Fibroblast of lung (primary cell): Measurements from ENCODE around the gene ZNF318. TPM values are rescaled to one million over a fixed set of nuclear protein-coding genes. Genes with fewer than 3 reads are reported as not detected.

Source experiments
- DNase-seq, 2 donors: peaks; one replicate each; pipeline versions ENCODE4 v3.0.0 to v3.0.0-alpha.2; 2010; ENCODE audit warnings: low read depth in 2 of 2
- H2AFZ ChIP-seq: 2 replicates; pipeline ENCODE4 v1.5.1; 2012; ENCODE audit warnings: low read length, control low read depth, inconsistent platforms
- H3K27ac ChIP-seq: 2 replicates; pipeline ENCODE4 v1.5.1; 2011; ENCODE audit warnings: low read length, control low read depth; ENCODE audit not compliant: insufficient read depth
- H3K27me3 ChIP-seq: 2 replicates; pipeline ENCODE4 v1.5.1; 2011; ENCODE audit warnings: mild to moderate bottlenecking, low read length; ENCODE audit not compliant: control insufficient read depth, insufficient read depth
- H3K36me3 ChIP-seq: 2 replicates; pipeline ENCODE4 v1.5.1; 2011; ENCODE audit warnings: low read length; ENCODE audit not compliant: control insufficient read depth, insufficient read depth
- H3K4me1 ChIP-seq: 2 replicates; pipeline ENCODE4 v1.5.1; 2011; ENCODE audit warnings: low read length; ENCODE audit not compliant: control insufficient read depth, insufficient read depth; ENCODE audit errors: extremely low read depth
- H3K4me2 ChIP-seq: 2 replicates; pipeline ENCODE4 v1.5.1; 2011; ENCODE audit warnings: low read length, control low read depth; ENCODE audit not compliant: insufficient read depth; ENCODE audit errors: extremely low read depth
- H3K4me3 ChIP-seq, 4 experiments: fragments of 200-600 bp in 1 of 4; sonication (generic) in 1 of 4; replicated peaks in 1 of 4; 2 replicates each; pipeline ENCODE4 v1.5.1; 2011 to 2016; ENCODE audit warnings: low read length in 4 of 4, low read depth in 3 of 4, mild to moderate bottlenecking in 3 of 4, control low read depth in 2 of 4, inconsistent platforms in 1 of 4, mixed read lengths in 1 of 4; ENCODE audit not compliant: insufficient read depth in 1 of 4; ENCODE audit errors: control extremely low read depth in 1 of 4
- H3K79me2 ChIP-seq: 2 replicates; pipeline ENCODE4 v1.5.1; 2012; ENCODE audit warnings: mild to moderate bottlenecking, low read length, inconsistent platforms; ENCODE audit not compliant: control insufficient read depth, insufficient read depth
- H3K9ac ChIP-seq: 2 replicates; pipeline ENCODE4 v1.5.1; 2011; ENCODE audit warnings: mild to moderate bottlenecking, low read length, control low read depth; ENCODE audit not compliant: insufficient read depth
- H3K9me3 ChIP-seq: 2 replicates; pipeline ENCODE4 v1.5.1; 2012; ENCODE audit warnings: low read depth, low read length; ENCODE audit not compliant: control insufficient read depth, insufficient read depth
- H4K20me1 ChIP-seq: 2 replicates; pipeline ENCODE4 v1.5.1; 2011; ENCODE audit warnings: low read length; ENCODE audit not compliant: control insufficient read depth, insufficient read depth; ENCODE audit errors: extremely low read depth
- EZH2 ChIP-seq: IDR thresholded peaks from 2 replicates; pipeline ENCODE4 v1.5.1; 2012; ENCODE audit warnings: low read length, control low read depth, mild to moderate bottlenecking; ENCODE audit errors: missing control alignments
- polyA plus RNA-seq, 2 donors: library from polyadenylated mRNA; depleted of rRNA in 1 of 2; stranded (reverse) in 1 of 2; unstranded in 1 of 2; fragments of >200 nt; gene quantifications; 2 replicates each; pipeline ENCODE4 v1.2.1, GENCODE V29; 2011 to 2012; ENCODE audit warnings: missing spikeins in 1 of 2
- total RNA-seq: library from RNA; depleted of rRNA; stranded (reverse); fragments of >200 nt; gene quantifications from 2 replicates; pipeline ENCODE4 v1.2.1, GENCODE V29; 2014
- TF ChIP-seq, protein P1 (sequence below), 2 donors: IDR thresholded peaks in 1 of 2; conservative IDR thresholded peaks in 1 of 2; 1 replicate in 1 of 2; 2 replicates in 1 of 2; pipeline ENCODE4 v1.5.1; 2011 to 2012; ENCODE audit warnings: low read length in 2 of 2, control low read depth in 1 of 2, inconsistent platforms in 1 of 2, low read depth in 1 of 2, mild to moderate bottlenecking in 1 of 2

The ZNF318 gene
- total and polyA plus RNA-seq, 2 donors (not counting 1 experiment from before 2014, with no cell fraction given) = 6.1 to 8.6 TPM

DNA sequence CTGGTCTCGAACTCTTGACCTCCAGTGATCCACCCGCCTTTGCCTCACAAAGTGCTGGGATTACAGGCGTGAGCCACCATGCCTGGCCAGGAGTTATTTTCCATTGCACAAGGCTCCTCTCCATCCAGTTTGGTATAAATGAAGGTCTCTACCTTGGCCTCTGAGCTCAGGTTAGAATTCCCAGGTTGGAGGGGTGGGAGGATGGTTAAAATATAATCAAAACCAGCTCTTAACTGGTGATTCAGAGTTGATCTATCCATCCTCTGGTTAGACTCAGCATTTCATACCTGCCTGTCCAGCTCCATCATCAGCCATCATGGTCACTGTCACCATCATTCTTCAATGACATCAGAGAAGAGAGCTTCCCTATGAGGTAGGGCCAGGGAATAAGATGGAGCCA is 74.0 kb downstream of the ZNF318 start:
- Histone ChIP-seq H3K27ac (no peak overlapping the region), H3K79me2 (no peaks in the 10 kb centered on the region), H3K4me1 (no peaks in the 10 kb centered on the region), H4K20me1 (no peaks in the 10 kb centered on the region), H3K4me2 (no peak overlapping the region), H3K36me3 (no peaks in the 10 kb centered on the region), H3K4me3 (no peak overlapping the region), H2AFZ (no peak overlapping the region), H3K27me3 (peaks cover 13% of the 10 kb centered on the region), H3K9me3 (no peaks in the 10 kb centered on the region), H3K9ac (no peak overlapping the region)
- TF ChIP-seq, protein P1, sequence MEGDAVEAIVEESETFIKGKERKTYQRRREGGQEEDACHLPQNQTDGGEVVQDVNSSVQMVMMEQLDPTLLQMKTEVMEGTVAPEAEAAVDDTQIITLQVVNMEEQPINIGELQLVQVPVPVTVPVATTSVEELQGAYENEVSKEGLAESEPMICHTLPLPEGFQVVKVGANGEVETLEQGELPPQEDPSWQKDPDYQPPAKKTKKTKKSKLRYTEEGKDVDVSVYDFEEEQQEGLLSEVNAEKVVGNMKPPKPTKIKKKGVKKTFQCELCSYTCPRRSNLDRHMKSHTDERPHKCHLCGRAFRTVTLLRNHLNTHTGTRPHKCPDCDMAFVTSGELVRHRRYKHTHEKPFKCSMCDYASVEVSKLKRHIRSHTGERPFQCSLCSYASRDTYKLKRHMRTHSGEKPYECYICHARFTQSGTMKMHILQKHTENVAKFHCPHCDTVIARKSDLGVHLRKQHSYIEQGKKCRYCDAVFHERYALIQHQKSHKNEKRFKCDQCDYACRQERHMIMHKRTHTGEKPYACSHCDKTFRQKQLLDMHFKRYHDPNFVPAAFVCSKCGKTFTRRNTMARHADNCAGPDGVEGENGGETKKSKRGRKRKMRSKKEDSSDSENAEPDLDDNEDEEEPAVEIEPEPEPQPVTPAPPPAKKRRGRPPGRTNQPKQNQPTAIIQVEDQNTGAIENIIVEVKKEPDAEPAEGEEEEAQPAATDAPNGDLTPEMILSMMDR (conservative IDR thresholded peaks at IDR 0.05 in 1 of 2, IDR thresholded peaks at IDR 0.05 in 1 of 2; ENCODE audit: low read depth in 1 of 2, low read length in 2 of 2) = no peak
- no peak for DNase-seq

DNA sequence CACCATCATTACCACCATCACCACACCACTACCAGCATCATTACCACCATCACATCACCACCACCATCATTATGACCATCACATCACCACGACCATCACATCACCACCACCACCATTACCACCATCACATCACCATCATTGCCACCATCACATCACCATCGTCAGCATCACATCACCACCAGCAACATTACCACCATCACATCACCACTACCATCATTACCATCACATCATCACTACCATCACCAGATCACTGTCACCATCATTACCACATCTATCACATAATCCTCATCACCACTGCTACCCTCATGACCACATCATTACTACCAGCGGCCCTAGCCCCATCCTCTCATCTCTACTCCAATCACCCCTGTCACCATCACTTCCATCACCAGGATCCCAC is 74.9 kb downstream of the ZNF318 start:
- Histone ChIP-seq H3K4me2 (no peak overlapping the region), H3K36me3 (no peaks in the 10 kb centered on the region), H2AFZ (no peak overlapping the region), H4K20me1 (no peaks in the 10 kb centered on the region), H3K27ac (no peak overlapping the region), H3K79me2 (no peaks in the 10 kb centered on the region), H3K4me3 (no peak overlapping the region), H3K9me3 (no peaks in the 10 kb centered on the region), H3K27me3 (peaks cover 9% of the 10 kb centered on the region), H3K9ac (no peak overlapping the region), H3K4me1 (no peaks in the 10 kb centered on the region)
- no peak for DNase-seq
- TF ChIP-seq, protein P1 (conservative IDR thresholded peaks at IDR 0.05 in 1 of 2, IDR thresholded peaks at IDR 0.05 in 1 of 2; ENCODE audit: low read depth in 1 of 2, low read length in 2 of 2) = no peak
- TF ChIP-seq EZH2 = no peak

DNA sequence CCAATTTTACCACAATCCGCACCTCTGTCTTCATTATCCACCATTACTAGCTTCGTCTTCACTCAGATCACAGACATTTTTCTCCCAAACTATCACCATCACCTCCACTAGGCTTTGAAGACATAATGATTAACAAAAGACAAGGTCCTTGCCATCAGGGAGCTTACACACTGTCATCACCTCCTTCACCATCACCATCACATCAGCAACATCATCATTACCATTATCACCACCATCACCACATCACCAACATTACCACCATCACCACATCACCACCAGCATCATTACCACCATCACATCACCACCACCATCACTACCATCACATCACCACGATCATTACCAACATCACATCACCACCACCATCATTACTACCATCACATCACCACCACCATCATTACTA is 75.7 kb downstream of the ZNF318 start:
- Histone ChIP-seq H2AFZ (no peak overlapping the region), H3K27ac (no peak overlapping the region), H3K79me2 (no peaks in the 10 kb centered on the region), H4K20me1 (no peaks in the 10 kb centered on the region), H3K4me1 (no peaks in the 10 kb centered on the region), H3K27me3 (peaks cover 7% of the 10 kb centered on the region), H3K9me3 (no peaks in the 10 kb centered on the region), H3K36me3 (no peaks in the 10 kb centered on the region), H3K4me2 (no peak overlapping the region), H3K9ac (no peak overlapping the region), H3K4me3 (no peak overlapping the region)
- no peak for DNase-seq
- TF ChIP-seq EZH2 = no peak
- TF ChIP-seq, protein P1 (conservative IDR thresholded peaks at IDR 0.05 in 1 of 2, IDR thresholded peaks at IDR 0.05 in 1 of 2; ENCODE audit: low read depth in 1 of 2, low read length in 2 of 2) = no peak
